GM19238 (cell line): ENCODE measurements around the gene USP40.
A peak's percentile ranks its signal among the peaks of the same experiment; 100 is the strongest.

ENCODE experiments used
- DNase-seq: peaks from one replicate; pipeline ENCODE4 v3.0.0; 2011; ENCODE audit warnings: low spot score; ENCODE audit not compliant: insufficient read length

USP40 gene

GRCh38 chr2:233446121-233446520 lies 120.5 kb downstream of the USP40 start:
- no peak for DNase-seq

DNA sequence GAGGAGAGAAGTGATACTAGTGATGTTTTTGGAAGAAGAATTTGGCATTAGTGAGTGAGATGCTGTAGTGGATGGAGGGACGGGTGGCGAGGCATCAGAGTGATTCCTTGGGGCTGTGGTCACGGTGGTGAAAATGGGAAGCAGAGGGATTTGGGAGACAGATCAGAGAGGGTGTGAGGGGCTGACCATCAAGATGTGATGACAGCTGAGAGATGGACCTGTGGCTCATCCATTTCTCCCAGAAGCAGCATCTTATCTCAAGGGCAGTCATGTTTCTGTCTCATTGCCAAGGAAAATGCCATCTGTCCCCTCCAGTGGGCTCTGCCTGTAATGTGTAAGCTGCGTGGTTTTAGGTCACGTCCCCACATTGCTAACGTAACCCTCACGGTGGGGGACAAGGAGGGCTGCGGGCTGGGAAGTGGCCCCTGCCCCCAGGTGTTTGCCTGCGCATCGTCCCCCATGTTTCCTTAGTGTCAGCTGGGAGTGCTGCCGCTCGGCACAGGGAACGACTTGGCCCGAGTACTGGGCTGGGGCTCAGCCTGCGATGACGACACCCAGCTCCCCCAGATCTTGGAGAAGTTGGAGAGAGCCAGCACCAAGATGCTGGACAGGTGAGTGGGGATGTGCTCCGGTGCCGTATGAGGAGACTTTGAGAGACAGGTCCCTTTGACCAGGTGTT lies 121.3 kb downstream of the USP40 start:
- DNase-seq, result no peak

GRCh38 chr2:233444501-233444900 lies 122.1 kb downstream of the USP40 start:
- DNase-seq, result no peak

DNA sequence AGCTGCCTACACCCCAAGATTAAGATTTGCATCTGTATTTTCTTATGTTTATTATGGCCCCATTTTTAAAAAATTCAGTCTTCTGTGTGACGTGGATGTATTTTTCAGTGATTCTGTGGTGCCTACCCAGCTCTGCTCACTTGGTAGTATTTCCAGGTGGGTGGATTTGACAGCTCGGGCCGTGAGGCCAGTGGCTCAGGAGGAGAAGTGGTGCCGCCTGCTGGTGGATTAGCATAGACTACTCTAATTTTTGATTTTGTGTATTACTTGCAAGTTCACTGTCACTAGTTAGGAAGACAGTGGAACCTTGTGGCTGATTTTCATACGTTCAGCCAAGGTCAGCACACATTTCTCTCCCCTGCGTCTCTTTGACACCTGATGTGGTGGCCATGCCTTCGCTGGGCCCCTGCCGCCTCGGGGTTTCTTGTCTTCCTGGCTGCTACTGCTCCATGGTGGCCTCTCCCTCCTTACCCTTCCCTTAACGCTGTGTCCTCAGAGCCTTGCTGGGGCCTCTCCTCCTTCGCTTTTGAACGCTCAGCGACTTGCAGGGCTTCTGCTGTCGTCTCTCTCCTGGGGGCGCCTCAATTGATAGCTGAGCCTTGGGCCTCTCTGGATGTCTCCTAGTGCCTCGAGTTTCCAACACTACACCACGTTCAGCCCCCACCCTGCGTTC lies 122.9 kb downstream of the USP40 start:
- peak; percentile 91 for DNase-seq

GRCh38 chr2:233442028-233442310 lies 124.6 kb downstream of the USP40 start:
- DNase-seq, result no peak

DNA sequence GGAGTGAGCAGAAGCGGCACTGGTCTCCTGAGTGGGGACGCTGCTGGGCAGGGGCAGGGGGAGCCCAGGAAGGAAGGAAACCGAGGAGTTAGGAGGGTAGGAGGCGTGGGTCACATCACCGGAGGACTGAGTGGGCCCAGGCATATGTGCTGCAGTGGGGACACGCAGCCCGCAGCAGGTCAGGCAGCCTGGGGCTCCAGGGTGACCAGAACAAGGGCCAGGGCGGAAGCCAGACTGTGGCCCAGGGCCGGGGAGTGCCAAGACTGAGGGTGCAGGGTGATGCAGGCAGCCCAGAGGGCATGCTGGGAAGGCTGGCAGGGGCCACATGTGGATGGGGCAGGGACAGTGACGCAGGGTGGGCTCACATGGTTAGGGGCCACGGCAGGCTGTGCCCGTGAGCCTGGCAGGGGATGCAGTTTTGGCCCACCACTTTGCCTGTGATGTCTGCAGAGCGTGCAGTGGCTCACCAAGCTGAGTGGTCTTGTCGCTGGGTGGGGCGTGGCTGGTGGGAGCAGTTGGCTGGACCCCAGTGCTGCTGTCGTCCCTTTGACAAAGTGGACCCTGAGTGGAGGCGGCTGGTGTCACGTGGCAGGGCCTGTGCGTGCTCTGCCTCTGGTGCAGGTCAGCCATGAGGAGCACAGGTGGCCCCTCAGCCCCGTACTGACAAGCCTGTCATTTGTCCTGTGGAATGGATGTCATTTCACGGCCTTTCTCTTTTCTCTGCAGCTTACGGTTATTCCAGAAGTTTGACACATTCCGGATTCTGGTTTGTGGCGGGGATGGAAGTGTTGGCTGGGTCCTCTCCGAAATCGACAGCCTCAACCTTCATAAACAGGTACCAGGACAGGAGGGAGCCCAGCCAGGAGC lies 125.2 kb downstream of the USP40 start:
- DNase-seq, result no peak

DNA sequence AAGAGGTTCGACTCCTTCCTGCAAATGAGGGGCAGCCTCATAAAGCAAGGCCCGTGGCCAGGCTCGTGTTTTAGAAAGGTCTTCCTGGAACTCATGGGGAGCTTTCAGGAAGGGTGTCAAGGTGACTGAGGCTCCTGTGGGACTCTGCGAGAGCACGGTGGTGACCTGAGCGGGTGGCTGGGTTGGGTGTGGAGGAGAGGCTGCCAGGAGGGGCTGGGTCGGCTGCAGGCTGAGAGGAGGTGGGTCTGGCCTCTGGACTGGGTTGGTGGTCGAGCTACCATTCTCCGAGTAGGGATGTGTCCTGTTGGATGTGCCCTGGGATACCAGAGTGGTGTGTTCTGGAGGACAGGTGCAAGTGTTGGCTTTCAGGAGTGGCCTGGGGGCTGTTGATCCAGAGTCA lies 125.9 kb downstream of the USP40 start:
- no peak for DNase-seq

DNA sequence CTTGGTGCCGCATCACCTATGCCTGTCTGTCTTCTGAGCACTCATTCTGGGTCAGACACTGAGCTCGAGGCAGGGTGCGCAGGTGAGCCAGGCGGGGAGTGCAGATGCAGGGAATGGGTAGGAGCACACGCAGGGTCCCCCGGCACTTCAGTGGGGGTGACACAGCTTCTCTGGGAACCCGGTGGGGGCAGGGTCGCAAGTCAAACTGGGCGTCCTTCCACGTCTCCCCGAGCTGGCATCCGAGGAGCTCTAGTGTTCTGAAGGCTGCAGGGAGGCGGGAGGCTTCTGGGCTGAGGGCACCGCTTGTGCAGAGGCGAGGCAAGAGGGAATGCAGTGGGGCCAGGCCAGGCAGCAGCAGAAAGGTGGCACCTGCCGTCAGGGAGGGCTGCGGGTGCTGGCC lies 126.3 kb downstream of the USP40 start:
- no peak for DNase-seq

DNA sequence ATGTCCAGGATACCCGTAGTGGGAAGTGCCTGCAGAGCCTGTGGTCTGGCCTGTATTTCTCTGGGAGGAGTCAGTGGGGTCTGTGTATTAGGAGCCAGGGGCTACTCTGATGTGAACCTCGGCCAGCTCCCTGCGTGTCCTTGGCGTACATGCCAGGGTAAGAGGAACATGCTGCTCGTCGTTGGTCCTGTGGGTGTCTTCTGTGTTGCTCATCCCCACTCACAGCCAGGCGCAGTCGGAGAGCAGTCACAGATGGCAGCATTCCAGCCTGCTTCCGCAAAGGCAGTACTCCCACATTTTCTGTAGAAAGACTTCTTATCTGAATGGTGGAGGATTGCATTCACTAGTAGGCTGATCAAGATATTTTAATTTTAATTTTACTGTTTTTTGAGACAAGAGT lies 127.4 kb downstream of the USP40 start:
- no peak for DNase-seq

DNA sequence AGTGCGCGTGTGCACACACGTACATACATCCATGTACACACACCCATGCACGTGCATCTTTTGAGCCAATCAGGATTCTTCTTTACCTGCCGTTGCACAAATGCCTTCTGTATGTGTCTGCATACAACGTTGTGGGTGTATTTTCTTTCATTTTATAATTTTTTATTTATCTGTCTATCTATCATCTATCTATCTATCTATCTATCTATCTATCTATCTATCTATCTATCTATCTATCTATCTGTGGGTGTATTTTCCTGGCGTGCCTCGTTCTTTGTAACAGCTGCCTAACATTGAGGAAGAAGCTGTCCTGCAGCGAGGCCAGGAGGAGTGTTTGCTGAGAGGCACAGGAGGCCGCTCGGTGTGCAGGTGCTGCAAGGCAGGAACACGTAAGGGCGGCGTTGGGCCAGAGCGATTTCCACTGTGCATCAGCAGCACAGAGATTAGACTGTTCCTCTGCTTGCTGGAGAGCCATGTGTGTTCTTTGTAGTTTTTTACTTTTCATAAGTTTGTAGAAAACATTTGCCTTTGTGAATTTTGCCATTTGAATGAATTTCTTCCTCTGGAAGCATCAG lies 127.9 kb downstream of the USP40 start:
- DNase-seq, result no peak

- no peak for DNase-seq
Measured at GRCh38 chr2:233437439-233437955, 129.1 kb downstream of the USP40 start.

DNA sequence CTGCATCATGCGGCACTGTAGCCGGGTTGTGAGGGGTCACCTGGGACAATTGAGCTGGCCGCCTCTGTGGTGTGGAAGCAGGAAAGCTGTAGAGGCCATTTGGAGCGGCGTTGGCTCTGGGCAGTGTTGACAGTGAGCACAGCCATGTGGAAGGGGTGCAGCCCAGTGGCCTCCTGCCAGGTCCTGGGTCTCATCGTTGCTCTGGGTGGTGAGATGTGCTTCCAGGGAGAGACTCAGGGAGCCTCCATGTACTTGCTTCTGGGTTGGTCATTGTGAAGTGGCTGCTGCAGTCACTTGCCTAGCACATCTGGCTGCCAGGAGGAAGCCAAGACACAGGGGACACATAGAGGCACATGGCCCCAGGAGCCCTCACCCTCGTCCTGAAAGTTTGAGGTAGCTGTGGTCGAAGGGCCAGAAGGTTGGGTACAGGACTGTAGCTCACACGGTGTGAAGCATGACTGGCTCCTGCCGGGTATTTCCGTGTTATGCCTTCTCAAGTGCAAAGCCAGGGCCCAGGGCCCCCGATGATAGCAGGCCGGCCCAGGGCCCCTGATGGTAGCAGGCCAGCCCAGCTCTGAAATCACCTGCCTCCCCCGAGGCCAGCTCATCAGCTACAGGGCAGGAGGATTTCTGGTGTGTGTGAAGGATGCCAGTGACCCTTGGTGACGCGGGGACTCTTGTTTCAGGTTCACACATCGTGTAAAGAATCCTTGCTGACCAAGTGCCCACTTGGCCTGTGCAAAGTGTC lies 129.7 kb downstream of the USP40 start:
- no peak for DNase-seq

- DNase-seq, result no peak
Measured at GRCh38 chr2:233436191-233436581, 130.4 kb downstream of the USP40 start.

DNA sequence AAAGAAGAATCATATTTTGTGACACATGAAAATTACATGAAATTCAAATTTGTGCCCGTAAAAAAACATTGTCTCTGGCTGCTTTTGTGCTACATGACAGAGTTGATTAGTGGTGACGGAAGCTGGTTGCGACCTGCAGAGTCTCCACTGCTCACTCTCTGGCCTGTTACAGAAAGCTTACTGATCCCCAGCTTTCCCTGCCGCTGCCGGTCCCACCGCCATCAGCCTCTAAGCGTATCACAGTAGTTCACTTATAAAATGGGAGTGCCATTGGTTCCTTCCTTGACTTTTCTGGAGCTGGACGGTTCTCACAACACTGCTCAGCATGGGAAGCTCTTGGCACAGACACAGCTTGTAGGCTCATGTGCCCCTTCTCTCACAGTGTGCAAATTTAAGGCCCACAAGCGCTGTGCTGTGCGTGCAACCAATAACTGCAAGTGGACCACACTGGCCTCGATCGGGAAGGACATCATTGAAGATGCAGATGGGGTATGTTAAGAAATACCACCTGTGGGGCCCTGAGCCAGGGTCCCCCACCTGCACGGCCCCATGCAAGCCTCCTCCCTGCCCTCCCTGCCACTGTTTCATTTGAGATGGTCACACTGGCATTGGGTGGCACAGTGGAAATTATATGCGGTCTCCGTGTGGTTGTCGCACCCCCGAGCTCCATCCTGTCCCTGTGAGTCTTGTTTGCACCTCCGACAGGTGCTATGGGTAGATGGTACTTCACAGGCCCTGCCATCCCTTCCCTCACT lies 131.0 kb downstream of the USP40 start:
- no peak for DNase-seq

- DNase-seq, result no peak
Measured at GRCh38 chr2:233434666-233435330, 131.8 kb downstream of the USP40 start.

DNA sequence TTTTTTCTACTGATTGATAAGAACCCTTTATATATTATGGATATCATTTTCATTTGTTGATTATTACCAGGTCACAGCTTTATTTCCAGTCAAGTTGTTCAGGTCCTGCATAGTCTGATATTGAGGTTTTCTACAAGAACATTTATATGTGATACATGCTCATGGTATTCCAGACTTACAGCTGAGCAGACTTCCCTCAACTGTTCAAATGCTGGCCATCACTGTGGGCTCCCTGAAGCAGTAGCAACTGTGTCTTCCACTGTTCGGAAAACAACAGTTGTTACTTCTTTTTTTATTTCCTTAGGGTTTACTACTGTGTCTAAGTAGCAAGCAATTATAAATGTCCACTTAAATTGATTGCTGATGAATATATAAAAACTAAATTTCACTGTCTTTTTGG lies 132.8 kb downstream of the USP40 start:
- no peak for DNase-seq

- DNase-seq, result no peak
Measured at GRCh38 chr2:233433029-233433428, 133.6 kb downstream of the USP40 start.

DNA sequence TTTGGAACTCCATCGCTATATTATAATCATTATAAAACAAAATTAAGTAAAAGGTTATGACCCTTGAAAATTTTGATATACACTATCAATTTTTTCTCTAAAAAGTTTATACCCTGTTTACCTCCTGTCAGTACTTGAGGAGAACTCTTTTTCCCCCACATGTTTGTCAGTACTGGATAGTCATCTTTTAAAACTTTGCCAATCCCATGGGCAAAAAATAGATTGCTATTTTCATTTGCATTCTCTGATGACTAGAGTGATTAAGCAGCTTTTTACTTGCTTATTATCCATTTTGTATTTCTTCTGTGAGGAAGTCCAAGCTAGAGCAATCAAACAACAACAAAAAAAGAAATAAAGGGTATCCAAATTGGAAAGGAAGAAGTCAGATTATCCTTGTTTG lies 135.9 kb downstream of the USP40 start:
- no peak for DNase-seq

DNA sequence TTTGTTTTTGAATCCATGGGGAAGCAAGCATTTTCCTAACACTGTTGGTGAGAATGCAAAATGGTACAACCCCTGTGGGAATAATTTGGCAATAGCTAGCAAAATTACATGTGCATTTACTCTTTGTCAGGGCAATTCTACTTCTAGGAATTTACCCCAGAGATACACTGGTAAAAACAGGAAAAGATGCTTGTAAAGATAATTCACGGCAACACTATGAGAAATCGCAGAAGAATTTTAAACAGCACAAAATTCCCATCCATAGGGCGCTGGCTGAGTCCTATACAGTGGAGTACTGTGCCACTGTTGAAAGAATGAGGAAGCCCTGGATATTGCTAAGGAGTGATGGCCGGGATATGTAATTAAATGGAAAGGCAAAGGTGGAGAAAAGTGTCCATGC lies 136.5 kb downstream of the USP40 start:
- no peak for DNase-seq
